NOMO-1 treated with DMSO at 0.1 percent for 48 hours (cell line): ENCODE data around the gene DENND1A.

Experiments used
- DNase-seq: peaks from one replicate; lab custom pipeline; 2025; ENCODE audit not compliant: unreplicated experiment; lab: John Stamatoyannopoulos, UW

Gene DENND1A

DNA sequence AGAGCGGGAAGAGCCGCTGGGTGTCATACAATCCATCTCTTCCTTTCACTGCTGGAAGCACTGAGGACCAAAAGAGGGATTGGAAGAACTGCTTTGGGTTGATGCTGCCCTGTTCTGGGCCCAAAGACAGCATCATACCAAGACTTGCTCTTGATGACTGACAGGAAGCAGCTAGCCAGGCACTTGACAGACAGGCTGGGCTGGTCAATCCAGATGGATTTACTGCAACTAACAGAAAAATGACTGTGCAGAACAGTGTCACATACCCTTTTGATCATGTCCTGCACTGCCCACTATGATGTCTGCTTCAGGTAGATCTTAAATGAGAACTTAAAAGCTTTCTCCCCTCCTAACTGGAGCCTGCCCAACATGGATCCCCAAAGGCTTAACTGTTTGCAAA is 416.4 kb downstream of the DENND1A start:
- no peak for DNase-seq

DNA sequence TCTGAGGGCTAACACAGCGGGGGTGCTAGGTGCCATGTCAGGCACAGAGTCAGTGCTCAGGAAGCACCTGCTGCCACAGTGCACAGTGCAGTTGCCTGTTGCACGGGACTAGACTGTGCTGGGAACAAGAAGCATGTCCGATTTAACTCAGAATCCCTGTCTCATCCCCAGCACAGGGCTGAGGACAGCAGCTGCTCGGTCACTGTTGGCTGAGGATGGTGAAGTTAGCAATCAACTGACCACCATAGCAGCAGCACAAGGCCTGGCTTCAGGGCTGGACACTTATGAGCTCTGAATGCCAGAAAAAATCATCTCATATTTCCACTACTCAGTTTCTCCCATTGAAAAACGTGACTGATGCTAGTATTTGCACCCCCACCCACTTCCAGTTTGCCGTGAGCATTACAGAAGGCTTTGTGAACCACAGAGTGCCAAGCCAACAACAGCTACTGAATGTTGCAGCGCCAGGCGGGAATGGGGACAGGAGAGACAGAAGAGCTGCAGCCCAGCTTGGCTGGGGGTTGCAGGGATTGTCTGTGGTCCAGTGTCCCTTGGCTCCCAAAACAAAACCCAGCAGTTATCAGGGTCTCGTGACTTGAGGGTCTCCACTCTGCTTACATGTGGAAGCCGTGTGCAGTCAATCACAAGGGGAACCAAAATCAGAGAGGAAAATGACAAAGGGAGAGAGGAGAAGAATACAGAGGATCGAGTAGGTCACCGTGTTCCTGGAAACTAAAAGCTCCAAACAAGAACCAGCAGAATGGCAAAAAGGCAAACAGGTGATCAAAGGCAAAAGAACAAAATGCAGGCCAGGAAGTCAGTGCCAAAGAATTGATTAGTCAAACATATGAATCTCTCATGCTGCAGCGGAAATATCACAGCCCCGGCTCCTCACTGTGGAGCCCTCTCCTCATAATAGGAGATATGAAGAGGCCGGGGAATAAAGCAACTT is 418.3 kb downstream of the DENND1A start:
- no peak for DNase-seq

DNA sequence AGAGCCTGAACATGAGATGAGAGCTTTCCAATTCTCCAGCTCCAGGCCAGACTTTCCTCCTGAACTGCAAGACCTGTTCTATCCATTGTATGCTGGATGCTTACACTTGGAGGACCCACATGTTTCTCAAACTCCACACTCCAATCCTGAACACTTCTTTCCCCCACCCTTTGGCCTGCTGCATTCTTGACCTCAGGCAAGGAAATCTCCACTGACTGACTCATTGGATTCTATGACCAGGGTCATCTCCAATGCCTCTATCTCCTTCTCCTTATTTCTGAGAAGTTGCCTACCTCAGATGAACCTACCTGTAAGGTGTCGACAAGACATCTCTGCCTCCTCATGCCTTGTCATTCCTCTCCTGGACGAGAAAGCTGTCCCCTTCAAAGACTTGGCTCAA is 420.3 kb downstream of the DENND1A start:
- DNase-seq, result no peak

DNA sequence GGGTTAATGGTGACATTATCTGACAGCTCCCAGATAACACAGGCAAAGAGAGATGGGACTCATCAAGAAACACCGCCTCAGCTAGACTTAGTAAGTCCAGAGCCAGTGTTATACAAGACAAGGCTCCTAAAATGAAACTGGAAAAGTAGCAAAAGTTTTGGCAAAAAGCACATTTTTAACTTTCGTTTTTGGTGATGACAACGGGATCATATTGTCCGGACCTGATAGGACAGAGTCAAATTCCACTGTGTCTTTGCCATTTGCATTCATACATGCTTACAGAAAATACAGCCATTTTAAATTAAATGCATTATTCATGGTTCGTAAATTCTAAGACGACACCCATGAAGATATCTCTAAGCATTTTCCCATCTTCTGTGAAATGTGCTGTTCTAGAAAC is 421.9 kb downstream of the DENND1A start:
- DNase-seq, result no peak

DNA sequence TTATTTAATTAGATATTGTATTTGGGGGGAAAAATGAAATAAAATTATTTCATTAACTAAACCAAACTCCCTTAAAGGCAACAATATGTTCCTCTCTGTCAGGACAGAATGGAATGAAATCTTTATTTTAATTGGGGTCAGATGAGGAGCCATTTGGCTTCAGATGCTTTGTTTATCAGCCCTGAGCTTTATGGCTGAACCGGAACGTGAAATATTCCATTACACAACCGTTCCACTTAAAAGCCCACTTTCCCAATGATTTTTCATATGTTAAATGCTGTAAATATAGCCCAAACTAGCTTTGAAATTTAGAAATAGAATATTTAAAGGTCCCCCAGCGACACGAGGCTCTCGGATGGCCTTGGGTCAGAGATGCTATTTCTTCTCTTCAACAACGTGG is 424.4 kb downstream of the DENND1A start:
- DNase-seq, result no peak

DNA sequence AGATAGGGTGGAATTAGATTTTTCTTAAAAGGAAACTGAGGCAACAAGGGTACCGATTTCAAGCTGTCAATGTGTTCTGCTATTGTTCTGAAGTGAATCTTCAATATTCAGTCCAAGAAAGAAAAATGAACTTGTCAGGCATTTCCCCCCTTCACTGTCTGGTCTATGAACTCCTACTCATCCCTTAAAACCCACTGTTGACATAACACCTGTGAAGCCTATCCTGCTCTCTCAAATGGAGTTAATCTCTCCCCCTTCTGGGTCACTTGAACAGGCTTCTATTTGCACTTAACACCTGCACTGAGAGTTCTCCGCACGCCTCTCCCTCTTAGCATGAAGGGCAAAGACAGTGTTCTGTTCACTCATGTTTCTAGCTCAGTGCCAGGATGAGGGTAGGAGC is 429.6 kb downstream of the DENND1A start:
- DNase-seq, result no peak

DNA sequence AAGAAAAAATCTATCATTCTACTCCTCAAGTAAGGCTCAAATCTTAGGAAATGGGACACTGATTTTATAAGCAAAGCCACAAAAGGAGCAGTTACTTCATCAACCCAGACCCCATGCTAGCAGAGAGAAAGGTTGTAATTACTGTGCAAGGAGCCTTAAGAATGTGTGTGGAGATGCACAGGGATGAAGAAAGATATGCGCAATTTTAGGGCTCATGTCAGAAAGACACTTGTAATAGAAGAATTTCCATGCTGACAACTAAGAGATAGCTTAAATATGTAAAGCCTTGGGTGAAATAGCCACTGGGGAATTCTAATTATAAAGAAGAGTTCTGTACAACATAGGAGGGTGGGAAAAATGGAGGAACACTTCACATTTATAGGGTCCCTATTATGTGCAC is 432.1 kb downstream of the DENND1A start:
- DNase-seq, result no peak

DNA sequence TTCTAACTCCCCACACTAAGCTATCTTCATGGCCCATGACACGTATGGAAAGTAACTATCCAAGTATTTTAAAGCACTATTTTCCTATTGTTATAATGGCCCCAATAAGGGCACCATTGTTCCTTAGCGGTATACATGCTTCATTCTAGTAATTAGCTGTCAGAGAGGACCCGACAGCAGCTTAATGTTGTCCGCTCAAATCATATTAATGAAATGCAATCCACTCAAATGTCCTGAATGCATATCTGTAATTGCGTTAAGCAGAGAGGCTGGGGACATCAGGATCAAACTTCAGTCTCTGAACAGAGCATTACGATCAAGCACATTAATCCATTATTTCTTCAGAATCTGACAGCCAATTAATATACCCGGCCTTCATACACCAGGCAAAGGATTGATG is 434.2 kb downstream of the DENND1A start:
- no peak for DNase-seq

DNA sequence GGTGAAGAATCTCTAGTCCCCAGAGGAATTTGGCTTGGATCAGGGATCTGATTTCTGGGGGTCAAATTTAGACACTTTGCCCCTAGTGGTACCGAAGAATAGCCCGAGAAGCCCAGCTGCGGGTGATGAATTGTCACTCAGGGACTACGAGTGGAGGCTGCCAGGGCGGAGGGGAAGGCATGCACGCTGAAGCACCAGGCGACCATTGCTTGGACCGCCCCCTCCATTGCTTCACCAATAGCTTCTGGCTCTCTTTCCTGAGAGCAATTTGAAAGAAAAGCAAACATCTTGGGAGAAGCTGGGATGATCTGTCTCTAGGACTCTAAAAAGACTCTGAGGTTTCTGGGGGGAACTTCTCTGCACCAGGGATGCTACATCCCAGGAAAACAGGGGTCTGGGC is 436.3 kb downstream of the DENND1A start:
- no peak for DNase-seq

DNA sequence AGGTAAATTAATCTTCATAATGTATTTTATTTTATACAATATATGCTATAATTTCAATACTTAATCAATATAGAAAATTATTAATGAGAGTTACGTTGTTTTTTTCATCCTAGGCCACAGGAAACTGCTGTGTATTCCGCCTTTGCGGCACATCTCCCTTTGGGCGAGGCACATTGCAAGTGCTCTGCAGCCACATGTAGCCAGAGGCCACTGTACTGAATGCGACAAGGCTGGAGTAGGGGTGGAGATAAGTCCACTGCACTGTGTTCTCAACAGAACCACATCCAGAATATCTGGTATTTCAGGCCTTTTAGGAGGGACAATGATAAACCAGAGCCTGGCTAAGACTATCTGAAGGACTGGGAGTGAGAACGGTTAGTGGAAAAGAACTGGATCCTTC is 439.2 kb downstream of the DENND1A start:
- no peak for DNase-seq

DNA sequence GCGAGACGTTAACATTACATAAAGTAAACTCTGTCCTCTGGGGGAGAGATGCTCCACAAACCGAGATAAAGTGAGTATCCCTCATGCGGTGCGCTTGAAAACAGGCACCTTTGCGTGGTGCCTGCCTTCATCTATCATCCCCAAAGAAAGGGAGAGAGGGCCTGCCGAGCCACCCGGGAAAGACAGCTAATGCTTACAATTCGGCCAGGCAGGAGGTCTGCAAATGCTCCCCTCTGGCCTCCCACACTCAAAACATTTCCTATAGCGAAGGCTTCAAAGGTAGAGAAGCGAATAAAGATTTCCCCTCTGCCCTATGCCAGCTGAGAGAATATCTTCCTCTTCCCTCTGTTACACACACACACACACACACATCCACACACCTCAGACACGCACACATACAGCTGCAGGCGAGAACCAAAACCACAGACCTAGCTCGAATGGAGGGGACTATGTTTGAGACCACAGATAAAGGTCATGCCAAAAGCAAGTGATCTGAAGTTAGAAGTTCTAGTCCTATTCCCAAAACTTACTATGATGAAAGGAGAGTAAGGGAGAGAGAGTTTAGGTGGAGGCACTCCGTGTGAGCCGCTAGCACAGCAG is 441.1 kb downstream of the DENND1A start:
- no peak for DNase-seq

DNA sequence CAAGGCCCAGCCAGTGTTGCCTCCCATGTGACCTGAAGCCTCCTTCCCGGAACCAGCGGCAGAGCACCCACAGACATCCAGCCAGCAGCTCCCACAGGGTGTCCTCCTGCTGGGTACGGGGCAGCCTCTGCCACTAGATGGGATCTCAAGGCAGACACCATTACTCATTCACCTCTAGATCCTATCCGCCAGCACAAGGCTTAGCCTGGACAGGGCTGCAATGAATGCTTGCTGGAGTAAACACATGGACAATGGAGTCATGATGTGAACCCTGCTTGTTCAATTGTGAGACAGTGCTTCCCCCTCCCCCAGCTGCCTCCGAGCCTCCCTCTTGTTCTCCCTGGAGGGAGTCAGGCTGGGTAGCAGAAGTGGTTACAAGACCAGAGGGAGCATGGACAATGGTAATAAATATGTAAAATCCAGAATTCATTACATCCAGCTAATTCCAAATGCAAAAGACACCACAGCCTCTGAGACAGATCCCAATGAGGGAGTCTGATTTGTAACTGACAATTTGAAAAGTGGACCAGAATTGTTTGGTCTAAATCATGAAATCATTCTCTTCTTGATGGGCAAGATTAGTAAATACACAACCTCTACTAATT is 441.9 kb downstream of the DENND1A start:
- no peak for DNase-seq

DNA sequence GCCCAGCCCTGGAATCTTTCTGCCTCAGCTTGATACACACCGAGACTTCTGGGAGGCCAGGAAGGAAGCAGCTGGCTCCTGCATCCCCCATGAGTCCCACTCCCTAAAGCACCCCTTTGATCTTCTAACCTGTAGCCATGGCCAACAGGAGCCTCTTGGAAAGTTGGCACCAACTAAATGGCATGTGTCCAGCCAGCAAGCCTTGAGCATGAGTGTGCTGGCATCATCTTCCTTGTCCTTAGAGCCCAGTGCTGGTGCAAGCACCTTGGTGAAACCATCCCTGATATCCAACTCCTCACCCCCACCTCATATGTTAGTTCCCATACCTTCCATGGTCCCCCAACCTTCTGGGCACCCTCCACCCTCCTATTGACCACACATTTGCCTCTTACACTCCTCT is 443.5 kb downstream of the DENND1A start:
- no peak for DNase-seq

DNA sequence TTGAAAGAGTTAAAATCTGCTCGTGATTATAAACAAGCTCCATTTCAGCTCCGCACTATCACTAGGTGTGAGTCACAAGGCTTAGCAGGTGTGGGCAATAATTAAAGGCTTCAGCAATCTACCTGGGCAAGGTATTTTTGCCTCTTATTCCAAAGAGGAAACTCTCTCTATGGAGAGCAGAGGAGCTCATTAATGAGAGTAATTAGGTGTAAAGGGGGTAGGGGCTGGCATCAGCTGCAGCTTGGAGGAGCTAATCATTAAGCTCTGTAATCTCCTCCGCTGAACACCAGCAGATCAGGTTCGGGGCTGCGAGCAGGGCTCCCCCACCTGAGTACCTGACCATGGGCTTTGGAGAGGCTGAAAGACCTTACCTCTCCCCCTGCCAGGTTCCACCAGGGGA is 444.7 kb downstream of the DENND1A start:
- no peak for DNase-seq

DNA sequence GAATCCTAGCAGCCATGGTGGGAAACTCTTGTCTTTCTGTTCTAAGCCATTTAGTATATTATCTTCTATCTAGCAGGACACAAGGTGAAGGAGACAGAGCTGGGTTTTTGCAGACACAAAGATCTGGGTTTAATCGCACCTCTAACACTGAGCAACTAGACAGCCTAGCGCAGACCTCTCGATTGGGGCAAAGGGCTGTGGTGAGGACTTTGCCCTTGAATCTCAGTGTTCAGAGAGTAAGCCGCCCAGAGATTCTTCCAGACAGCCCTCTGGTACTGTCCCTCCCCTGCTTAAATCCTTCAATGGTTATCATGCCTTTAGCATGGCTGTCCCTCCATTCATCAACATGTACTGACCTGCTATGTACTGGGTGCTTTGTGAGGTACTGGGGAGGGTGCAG is 445.8 kb downstream of the DENND1A start:
- DNase-seq, result no peak

DNA sequence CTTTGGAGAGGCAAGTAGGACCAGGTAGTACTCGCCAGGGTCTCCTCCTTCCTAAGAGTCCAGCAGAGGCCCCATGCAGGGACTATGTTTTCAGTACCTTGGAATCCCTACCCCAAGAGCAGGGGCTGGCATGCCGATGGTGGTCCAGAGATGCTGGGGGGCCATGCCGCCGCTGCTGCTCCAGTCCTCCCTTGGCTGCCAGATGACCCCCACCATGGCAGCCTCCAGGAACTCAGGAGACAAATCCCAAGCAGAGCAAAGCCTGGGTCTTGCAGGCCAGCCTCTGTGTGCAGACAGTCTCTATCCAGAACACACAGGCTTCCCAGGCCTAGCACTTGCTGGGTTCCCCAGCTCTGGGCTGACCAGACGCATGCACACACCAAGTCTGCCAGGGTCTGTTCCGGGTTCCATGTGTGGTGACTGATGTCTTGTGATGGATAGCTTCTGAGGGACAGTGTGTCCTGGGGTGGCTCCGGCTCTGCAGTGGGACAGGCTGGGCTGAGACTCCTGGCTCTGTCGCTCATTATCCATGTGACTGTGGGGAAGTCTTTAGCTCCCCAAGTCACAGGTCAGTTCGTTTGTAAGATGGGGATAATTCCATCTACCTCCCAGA is 446.6 kb downstream of the DENND1A start:
- DNase-seq, result no peak

DNA sequence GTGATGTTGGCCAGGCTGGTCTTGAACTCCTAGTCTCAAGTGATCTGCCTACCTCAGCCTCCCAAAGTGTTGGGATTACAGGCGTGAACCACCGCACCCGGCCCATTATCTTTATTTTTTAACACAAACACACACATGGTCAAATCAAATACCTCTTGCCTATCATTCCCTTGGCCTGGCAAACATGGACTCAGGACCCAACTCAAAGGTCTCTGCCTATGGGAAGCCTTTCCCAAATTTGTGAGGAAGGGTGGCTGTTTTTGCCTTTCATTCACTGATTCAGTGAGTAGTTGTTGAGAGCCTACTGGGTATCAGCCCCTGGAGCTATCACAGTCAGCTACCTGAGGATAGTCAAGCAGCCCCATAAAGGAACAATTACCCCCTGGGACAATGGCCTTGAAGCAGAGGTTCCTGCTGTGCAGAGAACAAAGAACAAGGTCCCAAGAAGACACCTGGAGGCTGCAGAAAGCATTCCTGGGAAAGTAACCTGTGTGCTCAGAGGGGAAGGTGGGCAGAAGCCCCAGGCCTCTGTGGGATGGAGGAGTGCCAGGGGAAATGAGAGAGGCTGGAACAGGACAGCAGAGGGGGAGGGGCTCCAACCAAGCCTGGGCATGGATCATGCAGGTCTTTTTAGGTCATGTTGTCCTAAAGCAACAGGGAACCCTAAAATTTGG is 447.5 kb downstream of the DENND1A start:
- DNase-seq, result no peak

DNA sequence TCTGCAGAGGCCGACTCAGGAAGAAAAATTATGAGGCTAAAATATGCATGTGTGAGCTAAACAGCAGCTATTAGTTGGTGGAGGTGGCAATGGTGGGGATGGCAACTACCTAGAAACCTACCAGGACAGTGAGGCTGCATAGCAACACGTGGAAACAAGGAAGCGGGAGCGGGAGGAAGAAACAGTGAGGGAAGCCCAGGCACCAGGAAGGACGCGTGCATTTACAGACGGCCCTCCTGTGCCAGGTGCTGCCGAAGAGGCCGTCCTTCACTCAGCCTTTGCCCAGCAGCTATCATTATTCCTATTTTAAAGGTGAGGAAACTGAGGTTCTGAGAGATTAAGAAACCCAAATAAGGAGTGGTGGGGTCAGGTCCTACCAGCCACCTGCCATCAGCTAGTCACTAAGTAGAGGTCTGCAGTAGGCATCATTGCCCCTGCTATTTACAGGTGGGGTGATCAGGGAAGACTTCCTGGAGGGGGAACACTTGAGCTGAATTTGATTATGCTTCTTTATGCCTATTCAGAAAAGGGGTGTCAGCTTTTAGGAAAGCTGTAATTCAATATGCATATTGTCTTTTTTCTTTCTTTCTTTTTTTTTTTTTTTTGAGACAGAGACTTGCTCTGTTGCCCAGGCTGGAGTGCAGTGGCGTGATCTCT is 448.6 kb downstream of the DENND1A start:
- no peak for DNase-seq

DNA sequence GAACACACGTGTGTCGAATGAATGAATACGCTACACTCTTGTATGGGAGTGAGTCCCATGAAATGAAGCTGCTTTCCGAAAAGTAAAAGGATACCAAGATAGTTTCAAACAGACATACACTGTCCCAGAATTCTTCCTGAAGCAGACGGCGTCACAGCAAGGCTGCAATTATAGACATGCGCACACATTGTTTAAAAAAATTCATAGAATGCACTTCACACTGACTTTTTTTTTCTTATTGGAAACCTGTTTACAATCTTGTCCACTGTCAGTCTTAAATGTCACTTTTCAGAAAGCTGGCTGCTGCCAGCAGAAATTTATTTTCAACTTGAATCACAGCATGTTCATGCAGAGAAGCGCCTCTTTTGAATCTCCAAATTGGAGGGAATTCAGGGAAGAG is 449.1 kb downstream of the DENND1A start:
- no peak for DNase-seq

DNA sequence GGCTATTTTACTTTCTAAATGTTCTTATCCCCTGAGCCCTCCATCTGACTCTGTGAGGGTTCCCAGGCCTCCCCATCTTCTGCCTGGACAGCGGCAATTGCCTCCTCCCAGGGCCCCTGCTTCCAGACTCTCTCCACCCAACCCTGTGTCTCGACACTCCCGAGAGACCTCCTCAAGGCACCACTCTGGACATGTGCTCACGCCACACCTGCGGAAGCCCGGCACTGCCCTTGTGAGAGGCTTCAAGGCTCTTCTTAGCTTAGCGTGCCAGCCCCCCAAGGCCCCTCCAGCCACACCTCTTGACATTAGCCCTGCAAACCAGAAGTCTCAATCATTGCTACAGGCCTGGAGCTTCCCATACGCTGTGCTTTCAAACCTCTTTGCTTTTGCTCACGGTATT is 449.8 kb downstream of the DENND1A start:
- DNase-seq, result no peak
